ENCODE data around the gene ARMC3. TPM values are rescaled to one million over a fixed set of nuclear protein-coding genes. Genes with fewer than 3 reads are reported as not detected.

The ARMC3 gene
- total and polyA plus RNA-seq, 2 donors (not counting 1 experiment from before 2014, with no cell fraction given), result not detected

GRCh38 chr10:23067939-23068775, 140.3 kb downstream of the ARMC3 start:
- WGBS (ENCODE audit: insufficient coverage), result 74% methylated on average over 11 of the region's 16 CpGs
- Mint-ChIP-seq H3K9me3 (ENCODE audit: insufficient read depth) (no peaks in the 10 kb centered on the region), H3K27me3 (peaks cover 20% of the 10 kb centered on the region), H3K4me3 (no peak overlapping the region), H3K4me1 (no peaks in the 10 kb centered on the region), H3K27ac (no peak overlapping the region)
- no peaks in the 10 kb centered on the region for H3K4me1 ChIP-seq (ENCODE audit: control insufficient read depth in 2 of 2, insufficient read depth in 2 of 2, low read length in 2 of 2)
- H3K9ac ChIP-seq (ENCODE audit: low read length), result no peak overlapping the region
- H3K27me3 ChIP-seq (replicated peaks in 1 of 4; ENCODE audit: control extremely low read depth in 1 of 4, control insufficient read depth in 3 of 4, insufficient read depth in 4 of 4, low read length in 3 of 4), result peaks cover 0 to 4% (median 0%) of the 10 kb centered on the region in 4 experiments
- TF ChIP-seq EZH2 (IDR thresholded peaks at IDR 0.05; ENCODE audit: borderline replicate concordance, insufficient read depth, low read depth, low read length, poor library complexity, severe bottlenecking), result no peak
- TF ChIP-seq CTCF (IDR thresholded peaks at IDR 0.05), result peak; percentile 87
- intact Hi-C loops (cut with micrococcal nuclease), result loop anchor here (1.0 to 2.0 kb wide), 4 partner anchors 518 to 1571 kb away; no protein-coding TSS in a partner anchor
- no peaks in the 10 kb centered on the region for H3K36me3 ChIP-seq (replicated peaks in 1 of 2; ENCODE audit: control extremely low read depth in 1 of 2, control insufficient read depth in 1 of 2, extremely low read depth in 1 of 2, insufficient read depth in 2 of 2, low read length in 1 of 2)
- no peak overlapping the region for H3K27ac ChIP-seq (ENCODE audit: low read length in 2 of 2)
- DNase-seq (peak; percentile 70), ATAC-seq (ENCODE audit: low read depth) (peak; percentile 33)
- no peak overlapping the region for H3K4me3 ChIP-seq (ENCODE audit: control extremely low read depth in 1 of 5, extremely low read depth in 1 of 5, insufficient read depth in 1 of 5, low read depth in 2 of 5, low read length in 4 of 5)
- ChIA-PET CTCF (interaction anchor here (1.0 to 2.2 kb wide), 3 partner anchors 22 to 1077 kb away, joined by 3 to 8 read pairs (median 7); no protein-coding TSS in a partner anchor), POLR2A (no interaction called here)
- H3K79me2 ChIP-seq (ENCODE audit: control insufficient read depth, insufficient read depth, low read length), result no peaks in the 10 kb centered on the region
- no peak overlapping the region for H3K4me2 ChIP-seq (replicated peaks; ENCODE audit: low read depth, low read length, poor library complexity, severe bottlenecking)
- H4K20me1 ChIP-seq (ENCODE audit: control insufficient read depth, insufficient read depth, low read length, poor library complexity, severe bottlenecking), result no peaks in the 10 kb centered on the region
- no peak overlapping the region for H2AFZ ChIP-seq (ENCODE audit: insufficient read depth, low read depth, low read length, poor library complexity, severe bottlenecking)
- H3K9me3 ChIP-seq (ENCODE audit: control extremely low read depth in 1 of 3, control insufficient read depth in 2 of 3, insufficient read depth in 1 of 3, low read length in 2 of 3), result no peaks in the 10 kb centered on the region
